Activated CD4-positive, alpha-beta T cell treated with anti-CD3 and anti-CD28 coated beads, Interleukin-2, amount 50 U/mL, for 24 hours (primary cell): ENCODE data around the gene SUCNR1.
A peak's percentile ranks its signal among the peaks of the same experiment; 100 is the strongest.
"Not testable (repeated sequence)": the region's sequence is repeated elsewhere in the genome, so short reads cannot be mapped to it uniquely, and the experiment has no call there.

ENCODE experiments used
- DNase-seq, 2 donors: peaks; one replicate each; pipeline ENCODE4 v3.0.0-alpha.2; 2020; ENCODE audit warnings: low read depth in 1 of 2, low spot score in 1 of 2

The SUCNR1 gene

GRCh38 chr3:151873398-151873797 lies at the start of gene SUCNR1:
SUCNR1 (plus strand) TSS chr3:151873643; CDS start chr3:151879893, 6,250 bp downstream.
- no peak for DNase-seq

GRCh38 chr3:151827816-151828215 lies 45.6 kb upstream of the SUCNR1 start:
- no peak for DNase-seq

GRCh38 chr3:151835751-151836525 lies 37.5 kb upstream of the SUCNR1 start:
- no peak for DNase-seq

GRCh38 chr3:151837057-151837456 lies 36.4 kb upstream of the SUCNR1 start:
- DNase-seq: no peak

- peak in 1 of 2 donors; percentile 17 for DNase-seq
These were observed 34.7 kb upstream of the SUCNR1 start for GRCh38 chr3:151838574-151839312.

GRCh38 chr3:151839313-151839631 lies 34.2 kb upstream of the SUCNR1 start:
- DNase-seq: no peak

GRCh38 chr3:151841801-151842200 lies 31.6 kb upstream of the SUCNR1 start:
- DNase-seq: no peak

GRCh38 chr3:151843275-151843674 lies 30.2 kb upstream of the SUCNR1 start:
- DNase-seq: no peak

- no peak for DNase-seq
These were observed 28.0 kb upstream of the SUCNR1 start for GRCh38 chr3:151845306-151845905.

GRCh38 chr3:151850065-151850464 lies 23.4 kb upstream of the SUCNR1 start:
- DNase-seq: not testable (repeated sequence)

GRCh38 chr3:151852074-151852811 lies 21.2 kb upstream of the SUCNR1 start:
- DNase-seq: no peak

GRCh38 chr3:151856118-151856517 lies 17.3 kb upstream of the SUCNR1 start:
- no peak for DNase-seq

- no peak for DNase-seq
These were observed 16.8 kb upstream of the SUCNR1 start for GRCh38 chr3:151856641-151857040.

- DNase-seq: no peak
These were observed 14.2 kb upstream of the SUCNR1 start for GRCh38 chr3:151859233-151859673.

- no peak for DNase-seq
These were observed 13.5 kb upstream of the SUCNR1 start for GRCh38 chr3:151859905-151860304.

GRCh38 chr3:151863611-151864010 lies 9.8 kb upstream of the SUCNR1 start:
- DNase-seq: no peak

- no peak for DNase-seq
These were observed 8.9 kb upstream of the SUCNR1 start for GRCh38 chr3:151864423-151865101.

GRCh38 chr3:151866711-151867410 lies 6.6 kb upstream of the SUCNR1 start:
- DNase-seq: no peak

GRCh38 chr3:151867666-151868065 lies 5.8 kb upstream of the SUCNR1 start:
- no peak for DNase-seq

- no peak for DNase-seq
These were observed 4.3 kb upstream of the SUCNR1 start for GRCh38 chr3:151869181-151869580.
